ENCODE results near the gene RESP18. TPM values are rescaled to one million over a fixed set of nuclear protein-coding genes. Genes with fewer than 3 reads are reported as not detected.
A peak's percentile ranks its signal among the peaks of the same experiment; 100 is the strongest.

The RESP18 gene
- total RNA-seq, 2 experiments from 2014 or later, result not detected

DNA sequence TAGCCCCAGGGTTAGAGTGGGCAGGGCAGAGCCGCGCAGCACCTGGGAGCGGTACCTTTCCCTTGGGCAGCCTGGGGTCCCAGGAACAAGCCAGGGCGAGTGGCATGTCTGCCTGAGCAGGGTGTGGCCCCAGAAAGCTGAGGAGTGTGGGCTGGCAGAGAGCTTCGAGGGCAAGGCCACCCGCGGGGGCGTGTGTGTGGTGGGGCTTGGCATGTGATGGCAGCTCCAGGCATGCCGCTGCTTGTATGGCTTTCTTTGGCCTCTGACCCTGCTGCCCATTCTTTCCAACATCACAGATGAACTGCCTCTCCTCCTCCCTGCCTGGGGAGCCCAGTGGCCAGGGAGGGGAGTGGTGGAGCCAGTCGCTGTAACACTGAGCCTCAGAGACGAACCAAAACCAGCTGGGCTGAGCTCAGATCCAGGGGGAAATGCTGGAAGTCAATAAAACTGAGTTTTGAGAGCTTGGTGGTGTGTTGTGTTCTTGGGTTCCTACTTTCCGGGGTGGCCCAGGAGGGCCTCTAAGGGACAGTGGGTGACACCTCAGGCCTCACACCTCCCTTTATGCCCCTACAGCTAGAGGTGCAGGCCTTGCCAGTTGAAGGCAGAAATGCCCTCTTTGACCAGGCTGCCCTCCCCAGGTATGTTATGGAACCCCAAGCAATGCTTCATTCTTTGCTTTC is 46.0 kb downstream of the RESP18 start:
- Histone ChIP-seq H3K4me1 (ENCODE audit: insufficient read depth, low read length, poor library complexity, severe bottlenecking) (no peaks in the 10 kb centered on the region), H2AFZ (ENCODE audit: low read length) (no peak overlapping the region), H3K79me2 (ENCODE audit: insufficient read depth, low read depth, low read length) (no peaks in the 10 kb centered on the region), H4K20me1 (ENCODE audit: insufficient read depth, low read length) (no peaks in the 10 kb centered on the region), H3K9me3 (ENCODE audit: low read length) (no peaks in the 10 kb centered on the region), H3K27ac (ENCODE audit: low read depth, low read length, poor library complexity, severe bottlenecking) (no peak overlapping the region), H3K4me3 (ENCODE audit: low read depth, low read length, poor library complexity, severe bottlenecking) (no peak overlapping the region), H3K9me2 (ENCODE audit: insufficient read depth, low read length) (no peaks in the 10 kb centered on the region), H3K4me2 (ENCODE audit: low read length) (no peak overlapping the region), H3K36me3 (ENCODE audit: insufficient read depth, low read length) (peaks cover 41% of the 10 kb centered on the region)
- peak; percentile 19 for DNase-seq (ENCODE audit: low spot score)
- intact Hi-C loops (cut with micrococcal nuclease; ENCODE audit: unreplicated experiment), result no loop called here
- POLR2A ChIA-PET, result no interaction called here
- TSS peak; percentile 91 for BruUV-seq (replicated peaks)
- TF ChIP-seq EZH2phosphoT487 (IDR thresholded peaks at IDR 0.05; ENCODE audit: borderline replicate concordance, low read depth, low read length), result no peak
- TF ChIP-seq, protein P1, sequence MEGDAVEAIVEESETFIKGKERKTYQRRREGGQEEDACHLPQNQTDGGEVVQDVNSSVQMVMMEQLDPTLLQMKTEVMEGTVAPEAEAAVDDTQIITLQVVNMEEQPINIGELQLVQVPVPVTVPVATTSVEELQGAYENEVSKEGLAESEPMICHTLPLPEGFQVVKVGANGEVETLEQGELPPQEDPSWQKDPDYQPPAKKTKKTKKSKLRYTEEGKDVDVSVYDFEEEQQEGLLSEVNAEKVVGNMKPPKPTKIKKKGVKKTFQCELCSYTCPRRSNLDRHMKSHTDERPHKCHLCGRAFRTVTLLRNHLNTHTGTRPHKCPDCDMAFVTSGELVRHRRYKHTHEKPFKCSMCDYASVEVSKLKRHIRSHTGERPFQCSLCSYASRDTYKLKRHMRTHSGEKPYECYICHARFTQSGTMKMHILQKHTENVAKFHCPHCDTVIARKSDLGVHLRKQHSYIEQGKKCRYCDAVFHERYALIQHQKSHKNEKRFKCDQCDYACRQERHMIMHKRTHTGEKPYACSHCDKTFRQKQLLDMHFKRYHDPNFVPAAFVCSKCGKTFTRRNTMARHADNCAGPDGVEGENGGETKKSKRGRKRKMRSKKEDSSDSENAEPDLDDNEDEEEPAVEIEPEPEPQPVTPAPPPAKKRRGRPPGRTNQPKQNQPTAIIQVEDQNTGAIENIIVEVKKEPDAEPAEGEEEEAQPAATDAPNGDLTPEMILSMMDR (conservative IDR thresholded peaks at IDR 0.05; ENCODE audit: low read length), result 0 out of 2 replicates have a peak, but pooled peaks have one; percentile 29
- CTCF ChIA-PET (ENCODE audit: unreplicated experiment), result no interaction called here

DNA sequence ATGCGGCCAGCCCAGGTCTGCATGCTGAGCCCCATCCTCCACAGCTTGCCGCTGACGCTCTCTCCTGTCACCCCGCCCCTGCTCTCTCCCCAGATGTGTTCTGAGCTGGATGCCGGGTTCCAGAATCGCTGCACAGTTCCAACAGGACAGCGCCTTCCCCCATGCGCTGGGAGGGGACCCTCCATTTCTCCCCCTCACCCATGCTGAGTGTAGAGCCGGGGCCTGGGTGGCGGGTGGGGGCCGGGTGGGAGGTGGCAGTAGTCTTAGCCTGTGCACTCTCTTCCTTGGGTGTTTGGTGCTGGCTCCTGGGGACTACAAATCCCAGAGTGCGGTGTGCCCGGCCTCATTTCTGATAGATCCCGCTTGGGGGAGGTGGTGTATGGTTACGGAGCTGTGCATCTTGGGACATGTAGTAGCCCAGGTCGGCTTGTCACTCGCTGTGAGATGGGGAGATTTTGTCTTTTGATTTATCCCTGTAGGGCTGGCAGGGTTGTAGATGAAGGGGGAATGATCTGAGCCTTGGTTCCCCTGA is 46.6 kb downstream of the RESP18 start:
- Histone ChIP-seq H3K36me3 (ENCODE audit: insufficient read depth, low read length) (peaks cover 47% of the 10 kb centered on the region), H3K4me3 (ENCODE audit: low read depth, low read length, poor library complexity, severe bottlenecking) (no peak overlapping the region), H3K79me2 (ENCODE audit: insufficient read depth, low read depth, low read length) (peaks cover under 1% of the 10 kb centered on the region; the same call in 1 of the 2 replicates), H3K4me2 (ENCODE audit: low read length) (no peak overlapping the region), H4K20me1 (ENCODE audit: insufficient read depth, low read length) (no peaks in the 10 kb centered on the region), H2AFZ (ENCODE audit: low read length) (no peak overlapping the region), H3K4me1 (ENCODE audit: insufficient read depth, low read length, poor library complexity, severe bottlenecking) (peaks cover 5% of the 10 kb centered on the region), H3K9me3 (ENCODE audit: low read length) (no peaks in the 10 kb centered on the region), H3K27ac (ENCODE audit: low read depth, low read length, poor library complexity, severe bottlenecking) (no peak overlapping the region), H3K9me2 (ENCODE audit: insufficient read depth, low read length) (no peaks in the 10 kb centered on the region)
- DNase-seq (ENCODE audit: low spot score), result no peak
- no TSS peak for BruUV-seq (replicated peaks)
- POLR2A ChIA-PET, result interaction anchor here (0.6 to 2.2 kb wide), 2 partner anchors 9 to 33 kb away, joined by 5 to 7 read pairs; no protein-coding TSS in a partner anchor
- intact Hi-C loops (cut with micrococcal nuclease; ENCODE audit: unreplicated experiment), result no loop called here
- TF ChIP-seq, protein P1 (conservative IDR thresholded peaks at IDR 0.05; ENCODE audit: low read length), result no peak
- TF ChIP-seq EZH2phosphoT487 (IDR thresholded peaks at IDR 0.05; ENCODE audit: borderline replicate concordance, low read depth, low read length), result no peak
- CTCF ChIA-PET (ENCODE audit: unreplicated experiment), result no interaction called here

DNA sequence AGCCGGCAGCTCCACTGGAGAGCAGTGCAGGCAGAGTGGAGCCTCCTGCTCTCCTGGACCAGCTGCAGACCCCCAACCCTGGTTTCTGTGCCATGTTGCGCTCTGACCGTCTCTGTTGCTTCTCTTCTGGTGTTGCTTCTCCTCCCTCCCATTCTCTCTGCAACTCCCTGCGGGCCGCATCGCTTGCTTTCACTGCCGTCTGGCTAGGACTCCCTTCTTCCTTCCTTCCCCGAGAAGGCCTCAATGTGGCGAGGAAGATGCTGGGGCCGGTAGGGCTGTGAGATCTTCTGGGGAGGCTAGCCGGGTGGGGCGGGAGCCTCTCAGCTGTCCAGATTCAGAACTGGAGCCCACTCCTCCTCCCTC is 47.2 kb downstream of the RESP18 start:
- no peak for DNase-seq (ENCODE audit: low spot score)
- Histone ChIP-seq H2AFZ (ENCODE audit: low read length) (no peak overlapping the region), H3K4me1 (ENCODE audit: insufficient read depth, low read length, poor library complexity, severe bottlenecking) (peaks cover 11% of the 10 kb centered on the region), H3K9me3 (ENCODE audit: low read length) (no peaks in the 10 kb centered on the region), H3K4me3 (ENCODE audit: low read depth, low read length, poor library complexity, severe bottlenecking) (no peak overlapping the region), H4K20me1 (ENCODE audit: insufficient read depth, low read length) (peaks cover 1% of the 10 kb centered on the region), H3K9me2 (ENCODE audit: insufficient read depth, low read length) (no peaks in the 10 kb centered on the region), H3K36me3 (ENCODE audit: insufficient read depth, low read length) (peaks cover 53% of the 10 kb centered on the region), H3K4me2 (ENCODE audit: low read length) (no peak overlapping the region), H3K27ac (ENCODE audit: low read depth, low read length, poor library complexity, severe bottlenecking) (no peak overlapping the region), H3K79me2 (ENCODE audit: insufficient read depth, low read depth, low read length) (peaks cover 7% of the 10 kb centered on the region; the same call in 1 of the 2 replicates)
- CTCF ChIA-PET (ENCODE audit: unreplicated experiment), result no interaction called here
- POLR2A ChIA-PET, result interaction anchor here (0.6 to 2.2 kb wide), 2 partner anchors 10 to 33 kb away, joined by 5 to 7 read pairs; no protein-coding TSS in a partner anchor
- TF ChIP-seq, protein P1 (conservative IDR thresholded peaks at IDR 0.05; ENCODE audit: low read length), result no peak
- TF ChIP-seq EZH2phosphoT487 (IDR thresholded peaks at IDR 0.05; ENCODE audit: borderline replicate concordance, low read depth, low read length), result no peak
- intact Hi-C loops (cut with micrococcal nuclease; ENCODE audit: unreplicated experiment), result no loop called here
- no TSS peak for BruUV-seq (replicated peaks)
